ENCODE measurements around the gene DDC.

GRCh38 chr7:50594734-50595485 lies 29.7 kb upstream of the DDC start:
- no peak for TF ChIP-seq CTCF (IDR thresholded peaks at IDR 0.05; ENCODE audit: extremely low read depth in 1 of 2, insufficient read depth in 1 of 2, low read depth in 1 of 2, low read length in 2 of 2)
- TF ChIP-seq MYC (IDR thresholded peaks at IDR 0.05; ENCODE audit: low read depth, low read length), result no peak
